ENCODE data around the gene AP1G2.

The AP1G2 gene

DNA sequence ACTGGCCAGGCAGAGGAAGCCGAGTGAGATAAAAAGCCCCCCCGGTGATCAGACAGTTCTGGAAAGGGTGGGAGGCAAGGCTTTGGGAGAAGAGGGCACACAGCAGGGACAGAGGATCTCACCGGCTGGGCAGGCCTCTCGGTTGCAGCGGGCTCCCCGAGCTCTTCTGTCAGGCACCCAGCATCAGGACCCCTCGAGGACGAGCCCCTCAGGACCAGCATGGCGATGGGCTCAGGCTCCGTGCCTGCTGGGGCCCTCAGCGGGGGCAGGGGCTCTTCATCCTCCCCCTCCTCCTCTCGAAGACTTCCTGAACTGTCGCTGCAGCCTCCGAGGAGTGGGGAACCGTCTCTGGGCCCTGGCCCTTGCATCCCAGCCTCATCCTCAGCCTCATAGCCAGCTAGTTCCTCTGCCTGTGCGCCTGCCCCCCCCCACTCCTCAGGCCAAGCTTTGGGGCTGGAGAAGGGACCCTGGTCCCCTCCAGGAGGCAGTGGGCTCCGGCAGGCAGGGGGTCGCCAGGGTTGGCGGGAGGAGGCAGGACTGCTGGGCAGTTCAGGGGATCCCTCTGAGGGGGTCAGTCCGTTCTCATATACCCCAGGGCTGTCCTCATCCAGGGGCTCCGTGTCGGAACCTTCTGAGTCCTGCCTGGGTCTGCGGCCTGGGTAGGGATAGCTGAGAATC is 3.4 kb upstream of the AP1G2 start:
- no peak for DNase-seq (ENCODE audit: low read depth)

GRCh38 chr14:23569443-23570151 is 2.0 kb upstream of the AP1G2 start:
- DNase-seq (ENCODE audit: low read depth): no peak

- no peak for DNase-seq (ENCODE audit: low read depth)
Measured at GRCh38 chr14:23568600-23569331, 1.2 kb upstream of the AP1G2 start.

GRCh38 chr14:23568021-23568599 is 519 bp upstream of the AP1G2 start:
- no peak for DNase-seq (ENCODE audit: low read depth)

DNA sequence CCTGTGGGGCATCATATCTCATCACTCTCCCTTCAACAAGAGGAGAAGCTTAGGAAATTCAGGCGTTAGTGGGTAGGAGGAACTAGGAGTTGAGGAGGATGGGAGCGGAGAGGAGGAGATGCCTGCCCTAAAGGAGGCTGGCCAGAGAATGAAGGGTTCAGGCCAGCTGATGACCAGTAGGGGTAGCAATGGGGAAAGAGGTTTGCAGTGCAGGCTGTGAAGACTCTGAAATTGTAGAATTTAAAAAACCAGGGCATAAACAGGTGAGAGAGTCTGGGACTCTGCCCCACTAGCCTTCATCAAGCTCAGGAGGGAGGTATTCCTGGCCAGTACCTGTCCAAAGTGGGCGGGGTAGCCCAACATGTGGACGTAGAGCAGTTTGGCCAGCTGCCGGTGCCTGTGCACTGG is 809 bp downstream of the AP1G2 start:
- no peak for DNase-seq (ENCODE audit: low read depth)

GRCh38 chr14:23566112-23566777 is 1.3 kb downstream of the AP1G2 start:
- no peak for DNase-seq (ENCODE audit: low read depth)

DNA sequence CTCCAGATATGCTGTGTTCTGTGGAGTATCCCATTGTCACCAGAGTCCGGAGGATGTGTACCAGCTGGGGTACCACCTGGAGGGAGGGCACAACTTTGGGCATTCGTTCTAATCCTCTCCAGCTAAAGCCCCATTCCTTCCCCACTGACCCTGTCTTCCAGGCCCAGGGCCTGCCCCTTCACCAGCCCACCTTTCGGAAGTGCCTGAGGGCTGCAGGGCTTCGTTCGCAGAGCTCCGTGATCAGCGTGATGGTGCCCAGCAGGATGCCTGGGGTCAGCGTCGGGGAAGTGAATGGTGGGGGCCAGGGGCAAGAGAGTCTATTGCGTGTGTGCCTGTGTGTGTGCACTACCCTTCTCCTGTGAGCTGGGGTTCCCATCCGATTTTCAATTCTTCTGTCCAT is 2.0 kb downstream of the AP1G2 start:
- DNase-seq (ENCODE audit: low read depth): no peak

GRCh38 chr14:23564876-23565275 is 2.7 kb downstream of the AP1G2 start:
- DNase-seq (ENCODE audit: low read depth): no peak

GRCh38 chr14:23564181-23564812 is 3.3 kb downstream of the AP1G2 start:
- DNase-seq (ENCODE audit: low read depth): no peak

DNA sequence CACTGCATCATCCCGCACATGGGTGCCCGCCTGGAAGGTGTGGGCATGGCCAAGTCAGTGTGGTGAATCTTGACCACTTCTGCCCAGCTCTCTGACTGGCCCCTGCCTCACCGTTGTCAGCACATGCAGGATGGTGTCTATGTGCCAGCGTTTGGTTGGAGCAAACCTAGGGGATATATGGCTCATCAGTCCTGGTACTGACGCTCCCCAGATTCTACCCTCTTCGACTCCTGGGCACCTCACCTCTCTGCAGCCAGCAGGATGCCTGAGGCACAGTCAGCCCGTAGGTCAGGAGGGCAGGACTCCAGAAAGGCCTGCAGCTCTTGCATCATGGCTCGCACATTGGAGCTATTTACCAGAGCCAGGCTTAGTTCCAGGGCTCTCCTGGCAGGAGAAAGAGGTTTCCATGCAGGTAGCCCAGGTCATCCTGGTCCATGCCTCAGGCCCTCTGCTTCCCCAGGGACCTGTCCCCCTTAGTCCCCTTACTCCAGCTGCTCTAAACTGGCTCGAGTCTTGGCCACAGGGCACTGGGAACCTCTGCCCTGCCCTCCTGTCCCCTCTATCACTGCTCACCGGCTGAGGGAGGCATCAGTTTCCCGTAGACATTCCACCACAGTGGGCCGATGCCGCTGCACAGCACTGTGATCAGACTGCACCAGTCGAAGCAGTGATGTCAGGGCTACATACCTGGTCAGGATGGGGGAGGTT is 4.0 kb downstream of the AP1G2 start:
- DNase-seq (ENCODE audit: low read depth): no peak

GRCh38 chr14:23562822-23563472 is 4.6 kb downstream of the AP1G2 start:
- DNase-seq (ENCODE audit: low read depth): peak; percentile 36

DNA sequence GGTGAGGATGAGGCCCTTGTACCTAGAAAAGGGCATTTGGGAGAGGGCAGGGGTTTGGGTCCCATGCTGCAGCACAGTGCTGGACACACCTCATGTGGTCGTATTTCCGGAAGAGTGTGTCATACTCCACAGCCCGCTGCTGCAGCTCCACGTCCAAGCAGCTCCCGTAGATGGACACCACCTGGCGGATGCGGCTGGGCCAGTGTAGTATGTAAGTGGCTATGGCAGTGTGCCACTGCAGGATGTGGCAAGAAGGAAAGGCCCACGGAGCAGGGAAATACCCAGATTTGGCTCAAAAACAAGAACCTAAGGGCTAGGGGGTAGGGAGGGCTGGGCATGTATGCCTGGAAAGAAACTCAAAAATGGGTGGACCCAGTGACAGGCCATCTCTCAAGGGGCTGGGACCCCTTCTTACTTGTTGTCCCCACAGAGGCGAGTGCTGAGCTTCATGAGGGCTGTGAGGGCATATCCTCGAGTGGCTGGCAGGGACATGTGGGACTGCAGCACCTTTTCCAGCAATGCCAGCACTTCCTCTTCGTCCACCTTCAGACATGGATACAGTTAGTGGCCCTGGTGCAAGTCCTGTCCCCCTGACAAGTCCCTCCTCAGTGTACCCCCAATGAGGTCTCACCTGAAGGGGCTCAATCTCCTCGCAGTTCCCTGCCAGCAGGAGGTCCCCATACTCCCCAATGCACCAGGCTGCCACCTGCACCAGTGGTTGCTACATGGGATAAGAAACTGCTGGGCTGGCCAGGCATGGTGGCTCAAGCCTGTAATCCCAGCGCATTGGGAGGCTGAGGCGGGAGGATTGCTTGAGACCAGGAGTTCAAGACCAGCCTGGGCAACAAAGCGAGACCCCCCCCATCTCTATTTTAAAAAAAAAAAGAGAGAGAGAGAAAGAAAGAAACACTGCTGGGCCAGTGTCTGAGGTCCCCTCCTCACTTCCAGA is 5.4 kb downstream of the AP1G2 start:
- DNase-seq (ENCODE audit: low read depth): no peak

GRCh38 chr14:23561259-23561658 is 6.3 kb downstream of the AP1G2 start:
- DNase-seq (ENCODE audit: low read depth): no peak

GRCh38 chr14:23559926-23560520 is 7.6 kb downstream of the AP1G2 start:
- no peak for DNase-seq (ENCODE audit: low read depth)

GRCh38 chr14:23559010-23559925 is 8.3 kb downstream of the AP1G2 start:
- DNase-seq (ENCODE audit: low read depth): peak; percentile 67

DNA sequence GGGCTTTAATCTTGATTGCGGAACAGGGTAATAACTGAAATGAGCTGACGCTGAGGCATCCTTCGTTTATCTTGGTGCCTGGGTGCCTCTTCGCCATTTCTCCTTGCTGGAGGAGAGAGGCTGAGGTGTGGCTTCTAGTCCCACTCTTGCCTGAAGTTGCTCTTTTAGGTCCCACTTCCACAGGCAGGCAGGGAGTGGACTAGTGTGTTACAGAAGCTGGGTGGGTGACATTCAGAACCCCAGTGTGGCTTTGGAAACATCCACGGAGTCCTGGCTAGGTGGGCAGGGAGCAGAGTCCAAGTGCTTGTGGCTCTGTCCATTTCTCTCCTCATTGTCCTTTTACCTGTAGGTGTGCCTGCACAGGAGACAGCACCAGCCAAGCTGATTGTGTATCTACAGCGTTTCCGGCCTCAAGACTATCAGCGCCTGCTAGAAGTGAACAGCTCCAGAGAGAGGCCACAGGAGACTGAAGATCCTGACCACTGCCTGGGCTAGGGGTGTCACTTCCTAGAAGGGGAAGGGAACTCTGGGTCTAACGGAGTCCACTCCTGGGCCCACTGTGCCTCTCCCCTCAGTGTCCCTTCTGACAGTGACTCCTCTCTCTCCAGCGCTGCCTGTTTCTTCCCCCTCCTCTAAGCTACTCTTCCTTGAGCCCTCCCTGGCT is 9.1 kb downstream of the AP1G2 start:
- DNase-seq (ENCODE audit: low read depth): no peak

DNA sequence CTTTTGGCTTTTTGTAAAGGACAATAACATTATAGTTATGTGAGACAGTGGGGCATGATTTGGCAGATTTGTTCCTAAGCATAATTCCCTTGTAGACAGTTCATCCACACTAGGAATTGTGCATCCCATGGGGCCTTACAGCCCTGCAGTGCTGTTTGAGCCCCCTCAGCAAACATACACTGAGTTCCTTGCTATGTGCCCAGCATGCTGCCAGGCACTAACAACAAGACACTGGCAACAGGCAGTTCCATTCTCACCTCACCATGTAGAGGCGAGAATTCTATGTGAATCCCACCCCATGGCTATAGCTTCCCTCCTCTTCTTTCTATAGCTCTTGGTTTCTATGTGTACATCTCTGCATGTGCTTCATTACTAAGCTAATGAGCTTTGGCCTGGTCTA is 9.6 kb downstream of the AP1G2 start:
- DNase-seq (ENCODE audit: low read depth): no peak
